PC-9 (cell line): ENCODE measurements around the gene SIGLECL1. TPM values are rescaled to one million over a fixed set of nuclear protein-coding genes. Genes with fewer than 3 reads are reported as not detected.

Experiments
- BruUV-seq: library from RNA; stranded (reverse); fragments of 400-500 nt; replicated peaks from 2 replicates; lab custom pipeline; 2021; lab: Mats Ljungman, UMichigan
- CTCF ChIA-PET: fragments of 300-600 bp; sonication (Branson Sonifier 250); formaldehyde crosslinking; loops from one replicate; lab custom pipeline; 2022; ENCODE audit warnings: antibody characterized with exemption; lab: Charles Lee
- POLR2A ChIA-PET: fragments of 300-600 bp; sonication (Branson Sonifier 250); formaldehyde crosslinking; loops from one replicate; lab custom pipeline; 2022; ENCODE audit warnings: antibody characterized with exemption; ENCODE audit not compliant: unreplicated experiment; lab: Charles Lee
- DNase-seq, 2 experiments: peaks; one replicate each; pipeline versions ENCODE4 v3.0.0 to v3.0.0-alpha.2; 2015 to 2022; ENCODE audit warnings: mixed read lengths in 1 of 2
- H2AFZ ChIP-seq: fragments of 200-600 bp; sonication (generic); 2 replicates; pipeline ENCODE4 v1.8.1; 2017; ENCODE audit warnings: antibody characterized with exemption
- H3F3A ChIP-seq: fragments of 200-600 bp; sonication (generic); 2 replicates; pipeline ENCODE4 v1.8.1; 2017; ENCODE audit warnings: antibody characterized with exemption, mild to moderate bottlenecking, low read depth; ENCODE audit not compliant: insufficient read depth
- H3K27ac ChIP-seq: fragments of 200-600 bp; sonication (generic); 2 replicates; pipeline ENCODE4 v1.6.1; 2016; ENCODE audit warnings: mixed run types
- H3K27me3 ChIP-seq: fragments of 200-600 bp; sonication (generic); 2 replicates; pipeline ENCODE4 v1.6.1; 2016; ENCODE audit warnings: low read depth, mixed run types; ENCODE audit not compliant: insufficient read depth
- H3K36me3 ChIP-seq: fragments of 200-600 bp; sonication (generic); 2 replicates; pipeline ENCODE4 v1.6.1; 2016; ENCODE audit warnings: low read depth, mixed run types
- H3K4me1 ChIP-seq: fragments of 200-600 bp; sonication (generic); replicated peaks from 2 replicates; pipeline ENCODE4 v1.6.1; 2016; ENCODE audit warnings: mixed run types; ENCODE audit not compliant: insufficient read depth
- H3K4me2 ChIP-seq: fragments of 200-600 bp; sonication (generic); 2 replicates; pipeline ENCODE4 v1.6.1; 2017; ENCODE audit warnings: mixed run types
- H3K4me3 ChIP-seq: fragments of 200-600 bp; sonication (generic); 2 replicates; pipeline ENCODE4 v1.6.1; 2016; ENCODE audit warnings: mixed run types
- H3K79me2 ChIP-seq: fragments of 200-600 bp; sonication (generic); 2 replicates; pipeline ENCODE4 v1.6.1; 2017; ENCODE audit warnings: low read depth, mixed run types
- H3K9me2 ChIP-seq: fragments of 200-600 bp; sonication (generic); 2 replicates; pipeline ENCODE4 v1.8.1; 2017; ENCODE audit warnings: mild to moderate bottlenecking; ENCODE audit not compliant: insufficient read depth
- H3K9me3 ChIP-seq: fragments of 200-600 bp; sonication (generic); 2 replicates; pipeline ENCODE4 v1.8.1; 2016; ENCODE audit warnings: low read depth; ENCODE audit not compliant: insufficient read depth
- H4K20me1 ChIP-seq: fragments of 200-600 bp; sonication (generic); 2 replicates; pipeline ENCODE4 v1.8.1; 2017; ENCODE audit not compliant: insufficient read depth
- CTCF ChIP-seq: fragments of 200-600 bp; sonication (generic); conservative IDR thresholded peaks from 2 replicates; pipeline ENCODE4 v1.6.1; 2017; ENCODE audit warnings: mixed run types, antibody characterized with exemption, mild to moderate bottlenecking, moderate library complexity
- EZH2 ChIP-seq: fragments of 200-600 bp; sonication (generic); IDR thresholded peaks from 2 replicates; pipeline ENCODE4 v1.8.0; 2017; ENCODE audit warnings: antibody characterized with exemption, low read depth
- intact Hi-C: fragments of 100-400 bp; cut with micrococcal nuclease; formaldehyde crosslinking; loops from one replicate; pipeline ENCODE4 v1.10.0; 2022; ENCODE audit not compliant: unreplicated experiment
- total RNA-seq: library from RNA; stranded (reverse); gene quantifications from 2 replicates; pipeline ENCODE4 v1.2.3, GENCODE V29; 2021

The SIGLECL1 gene
- total RNA-seq, 1 experiment from 2014 or later: not detected

- no peaks in the 10 kb centered on the region for H3K4me1 ChIP-seq
- H3K4me2 ChIP-seq: no peak overlapping the region
- H3K27me3 ChIP-seq: peaks cover 85% of the 10 kb centered on the region
- intact Hi-C loops: no loop called here
- no peak for TF ChIP-seq CTCF
- no peak for TF ChIP-seq EZH2
- H2AFZ ChIP-seq: no peak overlapping the region
- H3F3A ChIP-seq: no peaks in the 10 kb centered on the region
- H3K4me3 ChIP-seq: no peak overlapping the region
- no peaks in the 10 kb centered on the region for H3K9me2 ChIP-seq
- POLR2A ChIA-PET: no interaction called here
- no peaks in the 10 kb centered on the region for H3K79me2 ChIP-seq
- H3K27ac ChIP-seq: no peak overlapping the region
- BruUV-seq: no TSS peak
- DNase-seq: no peak
- no peaks in the 10 kb centered on the region for H3K9me3 ChIP-seq
- H4K20me1 ChIP-seq: no peaks in the 10 kb centered on the region
- H3K36me3 ChIP-seq: no peaks in the 10 kb centered on the region
- CTCF ChIA-PET: no interaction called here
These were observed 5.3 kb downstream of the SIGLECL1 start for GRCh38 chr19:51256155-51256625.

- Histone ChIP-seq H4K20me1 (no peaks in the 10 kb centered on the region), H3K79me2 (no peaks in the 10 kb centered on the region), H3K27ac (no peak overlapping the region), H2AFZ (no peak overlapping the region), H3K4me1 (no peaks in the 10 kb centered on the region), H3K9me3 (no peaks in the 10 kb centered on the region), H3K4me2 (no peak overlapping the region), H3F3A (no peaks in the 10 kb centered on the region), H3K4me3 (no peak overlapping the region), H3K36me3 (no peaks in the 10 kb centered on the region), H3K9me2 (no peaks in the 10 kb centered on the region), H3K27me3 (peaks cover 85% of the 10 kb centered on the region)
- no peak for DNase-seq
- TF ChIP-seq EZH2 (no peak), CTCF (no peak)
- CTCF ChIA-PET: no interaction called here
- BruUV-seq: no TSS peak
- POLR2A ChIA-PET: no interaction called here
- intact Hi-C loops: no loop called here
These were observed 6.6 kb downstream of the SIGLECL1 start for GRCh38 chr19:51257471-51257870.

GRCh38 chr19:51258165-51259160 is 7.6 kb downstream of the SIGLECL1 start:
- no peak overlapping the region for H3K27ac ChIP-seq
- peaks cover 87% of the 10 kb centered on the region for H3K27me3 ChIP-seq
- ChIA-PET POLR2A (interaction anchor here (0.6 to 0.7 kb wide), 2 partner anchors 25 to 747 kb away, joined by 5 to 11 read pairs; partner anchors contain the start of gene JOSD2), CTCF (interaction anchor here (0.5 to 1.0 kb wide), 2 partner anchors 206 to 403 kb away, joined by 3 read pairs; no protein-coding TSS in a partner anchor)
- H4K20me1 ChIP-seq: no peaks in the 10 kb centered on the region
- H3F3A ChIP-seq: no peaks in the 10 kb centered on the region
- no TSS peak for BruUV-seq
- DNase-seq: no peak
- no peak overlapping the region for H3K4me3 ChIP-seq
- H2AFZ ChIP-seq: no peak overlapping the region
- no peak overlapping the region for H3K4me2 ChIP-seq
- intact Hi-C loops: no loop called here
- no peaks in the 10 kb centered on the region for H3K79me2 ChIP-seq
- TF ChIP-seq CTCF (no peak), EZH2 (no peak)
- no peaks in the 10 kb centered on the region for H3K4me1 ChIP-seq
- H3K9me2 ChIP-seq: no peaks in the 10 kb centered on the region
- H3K36me3 ChIP-seq: no peaks in the 10 kb centered on the region
- no peaks in the 10 kb centered on the region for H3K9me3 ChIP-seq
